Measurements from ENCODE around the gene C5orf46.
"Not testable (repeated sequence)": the region's sequence is repeated elsewhere in the genome, so short reads cannot be mapped to it uniquely, and the experiment has no call there.

The C5orf46 gene

DNA sequence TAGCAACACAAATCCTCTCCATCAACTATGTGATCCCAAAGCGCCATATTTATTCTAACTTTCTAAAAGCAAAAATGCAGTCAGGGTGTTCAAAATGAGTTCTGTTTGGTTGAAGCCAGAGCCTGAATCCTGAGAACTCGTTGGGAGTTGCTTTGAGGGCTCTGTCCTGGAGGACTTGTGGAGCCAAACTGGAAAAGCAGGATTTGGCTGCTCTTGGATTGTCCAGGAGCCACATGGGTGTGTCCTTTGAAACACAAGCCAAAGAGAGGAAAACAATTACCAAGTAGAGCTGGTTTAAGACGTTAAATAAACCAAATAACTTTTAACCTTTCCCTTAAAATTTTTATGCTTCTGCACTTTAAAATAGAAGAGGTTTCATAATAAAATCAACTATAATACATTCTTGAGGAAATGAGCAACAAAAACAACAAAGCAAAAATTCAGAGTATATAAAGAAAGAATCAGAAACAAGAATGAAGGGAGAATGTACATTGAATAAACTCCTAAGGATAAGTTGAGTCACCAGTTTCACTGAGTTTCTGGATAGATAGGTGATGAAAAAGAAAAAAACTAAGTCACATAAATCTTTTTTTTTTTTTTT is 13.5 kb downstream of the C5orf46 start:
- no peak for DNase-seq

DNA sequence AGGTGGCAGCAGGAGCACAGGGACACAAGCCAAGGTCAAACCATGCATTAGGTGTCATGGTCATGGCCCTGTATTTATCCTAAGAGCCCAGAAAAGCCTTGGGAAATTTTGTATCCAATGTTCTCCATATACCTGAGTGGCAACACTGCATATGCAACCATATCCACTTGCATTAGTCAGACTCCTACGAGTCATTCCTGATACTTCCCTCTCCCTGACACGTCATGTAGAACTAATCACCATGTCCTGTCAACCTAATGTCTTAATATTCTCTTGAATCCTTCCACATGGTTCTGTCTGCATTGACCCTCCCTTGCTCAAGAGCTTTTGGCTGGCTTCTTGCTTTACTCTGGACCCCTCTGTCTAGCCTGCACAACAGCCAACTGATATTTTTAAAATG is 18.4 kb downstream of the C5orf46 start:
- no peak for DNase-seq

DNA sequence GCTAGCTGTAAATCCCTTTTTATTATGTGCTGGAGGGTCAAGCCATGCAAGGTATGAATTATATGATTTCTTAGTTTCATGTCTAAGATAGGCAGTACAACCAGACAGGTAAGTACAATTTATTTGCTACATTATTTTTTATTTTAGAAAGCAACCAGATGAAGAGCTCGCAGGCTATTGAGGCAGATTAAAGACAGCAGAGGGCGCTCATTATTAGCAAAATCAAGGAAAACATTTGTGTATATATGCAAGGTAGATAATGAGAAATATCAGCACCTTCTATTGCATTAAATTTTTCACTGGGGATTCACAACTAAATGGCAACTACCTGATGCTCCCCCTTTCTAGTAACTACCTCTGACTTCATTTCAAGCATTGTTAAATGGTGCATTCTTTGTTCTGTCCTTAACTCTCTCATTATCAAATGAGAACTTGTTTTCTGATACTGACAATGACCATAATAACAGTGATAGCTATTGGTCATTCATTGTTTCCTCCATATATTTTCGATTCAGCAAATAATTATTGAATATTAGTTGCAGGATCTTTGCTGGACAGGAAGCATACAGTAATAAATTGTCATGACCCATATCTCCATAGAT is 19.2 kb downstream of the C5orf46 start:
- no peak for DNase-seq

DNA sequence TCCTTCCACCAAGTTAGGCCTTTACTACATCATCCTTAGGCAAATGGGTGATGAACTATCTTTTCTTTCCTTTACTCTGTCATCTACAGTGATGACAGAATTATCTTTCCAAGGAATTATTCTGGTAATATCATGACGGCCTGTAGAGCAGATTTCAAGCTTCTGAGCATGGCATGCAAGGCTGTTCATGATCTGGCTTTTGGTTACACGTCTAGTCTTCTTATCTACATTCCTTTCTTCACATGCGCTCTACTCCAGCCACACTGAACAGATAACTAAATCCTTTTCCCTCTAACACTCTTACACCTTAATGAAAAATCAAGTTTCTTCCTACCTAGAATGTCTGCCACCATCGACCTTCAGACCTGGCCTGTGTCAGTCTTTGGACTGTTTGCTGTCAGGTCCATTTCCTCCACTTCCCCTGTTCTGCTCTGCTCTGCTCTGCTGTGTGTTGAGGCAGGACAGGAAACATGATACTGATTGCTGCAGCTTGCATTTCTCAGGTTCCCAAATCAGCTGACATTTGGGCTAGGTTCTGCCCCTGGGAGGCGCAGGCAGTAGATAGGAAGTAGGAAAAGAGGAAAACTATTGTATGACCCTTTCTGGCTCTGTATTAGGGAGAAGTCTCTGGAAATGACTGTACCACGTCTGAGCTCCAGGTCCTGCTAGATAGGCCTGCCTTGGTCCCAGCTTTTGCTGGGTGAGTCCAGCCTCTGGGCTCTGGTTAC is 23.6 kb downstream of the C5orf46 start:
- DNase-seq = no peak

DNA sequence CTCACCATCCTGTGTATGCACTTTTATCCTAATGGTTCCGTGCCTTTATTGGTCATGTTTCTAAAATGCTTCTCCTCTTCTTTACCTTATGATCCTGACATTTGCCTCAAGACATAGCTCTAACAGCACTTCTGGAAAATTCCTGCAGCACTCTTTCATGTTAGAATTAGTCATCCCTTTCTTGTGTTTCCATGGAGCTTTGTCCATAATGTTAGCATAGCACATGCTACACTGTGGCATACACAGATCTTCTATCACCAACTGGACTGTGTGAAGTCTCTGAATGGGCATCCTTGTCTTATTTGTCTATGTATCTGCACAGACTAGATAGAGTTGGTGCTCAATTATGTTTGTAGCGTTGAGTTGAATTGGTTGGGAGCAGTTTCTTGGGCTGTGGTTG is 25.9 kb downstream of the C5orf46 start:
- no peak for DNase-seq

DNA sequence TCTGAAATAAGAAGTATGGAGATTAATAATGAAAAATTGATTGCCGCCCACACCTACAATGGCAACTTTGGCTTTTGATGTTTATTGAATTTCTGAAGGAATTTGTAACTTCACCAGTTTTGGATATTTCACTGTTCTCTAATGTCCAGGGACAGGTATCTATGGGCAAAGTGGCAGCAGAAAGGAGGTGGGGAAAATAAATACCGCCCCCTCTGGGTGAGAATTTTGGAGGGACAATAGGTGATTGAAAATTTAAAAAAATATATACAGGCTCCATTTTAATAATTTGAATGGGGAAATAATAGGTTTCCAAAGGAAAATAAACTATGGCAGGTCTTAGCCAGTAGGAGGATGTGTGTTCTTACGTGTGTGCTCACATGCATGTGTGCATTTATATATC is 26.6 kb downstream of the C5orf46 start:
- no peak for DNase-seq

DNA sequence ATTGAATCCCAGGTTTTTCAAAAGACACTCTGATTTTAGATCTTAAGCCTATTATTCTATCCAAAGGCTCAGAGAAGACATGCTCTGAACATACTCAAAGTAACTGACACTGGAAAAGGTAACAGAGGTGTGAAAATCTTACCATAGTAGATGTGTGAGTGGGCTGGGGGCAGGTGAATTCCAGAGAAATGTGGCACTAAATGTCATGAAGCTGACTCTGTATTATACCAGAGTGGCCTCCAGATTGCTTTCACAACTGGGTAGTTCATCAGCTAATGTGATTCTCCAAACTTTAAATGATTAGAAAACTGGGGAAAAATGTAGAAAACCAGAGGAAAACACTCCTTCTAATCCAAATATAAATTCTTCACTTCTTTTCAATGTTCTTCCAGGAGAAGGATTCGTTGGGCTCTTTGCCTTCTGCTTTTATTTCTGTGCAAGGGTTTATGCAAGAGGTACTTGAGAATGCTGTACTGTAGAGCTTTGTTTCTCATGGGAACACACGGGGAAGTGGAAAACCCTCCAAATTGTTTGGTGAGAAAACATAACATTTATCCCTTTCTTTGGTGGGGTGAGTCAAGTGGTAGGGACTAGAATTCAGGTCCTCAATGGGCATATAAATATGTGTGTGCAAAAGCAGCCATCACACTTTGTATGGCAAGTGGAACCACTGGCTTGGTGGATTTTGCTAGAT is 28.1 kb downstream of the C5orf46 start, which contains the start of gene SCGB3A2:
Gene SCGB3A2 (plus strand): TSS at position 646 of the 694 bp plus-strand sequence. CDS start 93 bp downstream, outside the sequence.
- DNase-seq = no peak

DNA sequence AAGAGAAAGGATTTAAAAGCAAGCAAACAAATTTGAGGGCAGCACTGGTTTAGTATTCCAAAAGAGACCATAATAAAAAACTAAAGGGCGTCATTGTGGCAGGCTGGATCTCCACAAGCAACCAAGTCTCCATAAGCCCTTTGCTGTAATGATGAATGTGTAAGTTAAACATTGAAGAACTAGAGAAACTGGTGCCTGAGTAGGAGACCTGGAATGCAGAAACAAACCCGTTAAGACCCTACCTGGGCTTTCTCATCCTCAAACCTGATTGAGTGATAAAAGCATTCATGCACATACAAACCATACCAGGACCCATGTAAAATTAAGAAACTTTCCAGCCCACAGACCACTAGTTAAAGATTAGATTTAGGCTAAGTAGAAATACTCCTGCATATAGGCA is 29.7 kb downstream of the C5orf46 start:
- no peak for DNase-seq

DNA sequence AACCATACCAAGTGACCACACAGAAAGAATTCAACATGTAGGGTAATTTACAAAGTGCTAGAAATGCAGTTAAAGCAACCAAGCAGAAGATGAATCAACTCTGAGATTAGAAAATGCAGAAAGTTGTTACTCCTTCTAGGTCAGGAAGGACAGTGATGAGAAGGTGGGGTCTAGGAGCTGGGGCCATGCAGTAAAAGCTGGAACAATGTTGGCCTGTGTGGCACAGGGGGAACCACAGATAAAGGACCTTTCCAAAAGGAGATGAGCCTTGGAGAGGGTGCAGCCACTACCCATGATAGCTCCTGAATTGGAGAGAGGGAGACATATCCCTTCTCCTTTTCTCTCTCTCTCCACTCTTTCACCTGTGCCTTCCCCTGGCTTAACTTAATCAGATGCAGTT is 30.2 kb downstream of the C5orf46 start:
- no peak for DNase-seq

DNA sequence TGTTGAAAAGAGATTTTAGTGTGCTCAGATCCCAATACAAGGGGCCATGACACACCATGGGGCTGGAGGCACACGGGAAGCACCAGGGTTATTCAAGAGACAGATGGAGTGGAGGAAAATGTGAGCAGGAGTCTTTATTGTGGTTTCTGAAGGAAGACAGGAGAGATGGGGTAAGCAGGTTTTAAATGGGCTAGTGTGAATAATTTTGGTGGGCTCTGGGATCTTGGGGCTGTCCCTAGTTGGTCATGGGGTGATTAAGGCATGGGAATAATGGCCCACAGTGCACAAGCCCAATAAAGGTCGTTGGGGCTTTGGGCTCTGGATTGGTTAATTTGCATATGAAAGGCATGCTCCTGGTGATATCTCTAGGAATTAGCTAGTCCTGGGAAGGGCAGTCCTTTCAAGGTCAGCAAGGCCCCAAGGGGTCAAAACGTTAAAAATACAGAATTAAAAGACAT is 31.4 kb downstream of the C5orf46 start:
- no peak for DNase-seq

DNA sequence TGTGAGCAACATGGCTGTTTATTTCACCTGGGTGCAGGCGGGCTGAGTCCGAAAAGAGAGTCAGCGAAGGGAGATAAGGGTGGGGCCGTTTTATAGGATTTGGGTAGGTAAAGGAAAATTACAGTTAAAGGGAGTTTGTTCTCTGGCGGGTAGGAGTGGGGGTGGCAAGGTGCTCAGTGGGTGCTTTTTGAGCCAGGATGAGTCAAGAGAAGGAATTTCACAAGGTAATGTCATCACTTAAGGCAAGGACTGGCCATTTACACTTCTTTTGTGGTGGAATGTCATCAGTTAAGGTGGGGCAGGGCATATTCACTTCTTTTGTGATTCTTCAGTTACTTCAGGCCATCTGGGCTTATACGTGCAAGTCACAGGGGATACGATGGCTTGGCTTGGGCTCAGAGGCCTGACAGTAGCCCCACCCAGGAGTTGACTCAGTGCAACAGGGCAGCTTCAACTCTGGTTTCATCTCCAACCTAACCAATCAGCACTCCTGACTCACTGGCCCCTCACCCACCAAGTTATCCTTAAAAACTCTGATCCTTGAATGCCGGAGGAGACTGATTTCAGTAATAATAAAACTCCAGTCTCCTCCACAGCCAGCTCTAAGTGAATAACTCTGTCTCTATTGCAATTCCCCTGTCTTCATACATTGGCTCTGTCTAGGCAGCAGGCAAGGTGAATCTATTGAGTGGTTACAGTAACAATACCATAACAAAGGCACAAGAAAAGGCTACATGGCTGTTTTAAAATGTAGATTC is 32.0 kb downstream of the C5orf46 start:
- not testable (repeated sequence) for DNase-seq

DNA sequence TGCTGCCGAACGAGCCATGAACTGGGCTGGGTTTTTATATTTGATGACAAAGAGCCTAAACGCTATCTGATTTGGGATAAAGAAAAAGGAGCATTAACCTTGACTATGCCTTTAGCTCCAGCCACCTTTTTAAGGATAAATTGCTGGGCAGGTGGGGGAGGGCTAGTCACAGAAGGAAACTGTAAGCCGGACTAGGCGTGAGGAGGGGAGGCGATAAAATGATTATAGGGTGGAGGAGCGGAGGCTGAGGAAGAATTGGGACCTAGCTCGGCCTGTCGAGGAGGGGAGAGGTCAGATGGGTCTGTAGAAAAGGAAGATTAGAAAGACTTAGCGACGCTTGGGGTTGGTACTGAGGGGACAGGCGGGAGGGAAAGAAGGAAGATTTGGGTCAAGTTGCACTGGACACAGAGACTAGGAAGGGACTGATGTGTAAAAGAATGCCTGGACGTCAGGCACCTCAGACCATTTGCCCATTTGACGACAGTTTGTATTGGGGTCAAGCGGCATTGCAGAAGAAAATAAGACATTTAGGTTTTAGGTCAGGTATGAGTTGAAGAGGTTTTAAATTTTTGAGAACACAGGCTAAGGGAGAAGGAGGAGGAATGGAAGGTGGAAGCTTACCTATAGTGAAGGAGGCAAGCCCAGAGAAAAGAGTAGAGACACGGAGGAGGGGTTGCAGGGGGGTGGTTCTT is 33.4 kb downstream of the C5orf46 start:
- not testable (repeated sequence) for DNase-seq

DNA sequence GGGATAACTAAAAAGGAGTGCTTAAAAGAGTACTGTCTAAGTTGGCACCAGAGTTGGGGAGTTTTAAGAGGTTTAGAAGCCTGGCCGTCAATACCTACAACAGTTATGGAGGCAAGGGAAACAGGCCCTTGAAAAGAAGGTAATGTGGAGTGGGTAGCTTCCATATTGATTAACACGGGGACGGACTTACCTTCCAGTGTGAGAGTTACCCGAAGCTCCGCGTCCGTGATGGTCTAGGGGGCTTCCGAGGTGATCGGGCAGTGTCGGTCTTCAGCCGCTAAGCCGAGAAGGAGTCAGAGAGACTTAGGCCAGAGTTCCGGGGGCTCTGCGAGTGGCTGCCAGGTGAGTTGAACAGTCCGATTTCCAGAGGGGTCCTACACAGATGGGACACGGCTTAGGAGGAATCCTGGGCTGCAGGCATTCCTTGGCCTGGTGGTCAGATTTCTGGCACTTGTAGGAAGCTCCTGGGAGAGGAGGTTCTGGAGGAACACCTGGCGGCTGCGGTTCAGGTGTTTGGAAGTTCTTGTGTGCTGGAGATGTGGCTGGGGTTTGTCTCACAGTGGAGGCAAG is 34.3 kb downstream of the C5orf46 start:
- not testable (repeated sequence) for DNase-seq

DNA sequence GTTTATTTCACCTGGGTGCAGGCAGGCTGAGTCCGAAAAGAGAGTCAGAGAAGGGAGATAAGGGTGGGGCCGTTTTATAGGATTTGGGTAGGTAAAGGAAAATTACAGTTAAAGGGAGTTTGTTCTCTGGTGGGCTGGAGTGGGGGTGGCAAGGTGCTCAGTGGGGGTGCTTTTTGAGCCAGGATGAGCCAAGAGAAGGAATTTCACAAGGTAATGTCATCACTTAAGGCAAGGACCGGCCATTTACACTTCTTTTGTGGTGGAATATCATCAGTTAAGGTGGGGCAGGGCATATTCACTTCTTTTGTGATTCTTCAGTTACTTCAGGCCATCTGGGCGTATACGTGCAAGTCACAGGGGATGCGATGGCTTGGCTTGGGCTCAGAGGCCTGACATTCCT is 36.4 kb downstream of the C5orf46 start:
- not testable (repeated sequence) for DNase-seq

DNA sequence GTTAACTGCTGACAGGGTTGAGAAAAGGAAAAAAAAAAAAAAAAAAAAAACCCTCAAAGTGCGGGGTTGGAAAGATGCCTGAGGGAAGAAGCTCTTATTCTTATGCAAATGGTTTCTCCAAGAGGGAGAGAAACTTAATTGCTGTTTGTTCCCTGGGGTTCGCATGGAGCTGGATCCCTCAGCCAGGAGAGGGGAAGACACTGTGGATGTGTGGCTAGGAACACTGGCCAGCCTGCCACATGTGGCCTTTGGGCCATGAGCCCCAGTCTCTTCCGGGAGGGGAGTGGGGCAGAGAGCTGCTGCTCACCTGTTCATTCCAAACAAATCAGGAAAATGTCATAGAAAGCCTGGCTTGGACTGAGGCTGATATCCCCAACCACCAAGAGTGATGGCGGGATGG is 37.2 kb downstream of the C5orf46 start:
- DNase-seq = no peak

DNA sequence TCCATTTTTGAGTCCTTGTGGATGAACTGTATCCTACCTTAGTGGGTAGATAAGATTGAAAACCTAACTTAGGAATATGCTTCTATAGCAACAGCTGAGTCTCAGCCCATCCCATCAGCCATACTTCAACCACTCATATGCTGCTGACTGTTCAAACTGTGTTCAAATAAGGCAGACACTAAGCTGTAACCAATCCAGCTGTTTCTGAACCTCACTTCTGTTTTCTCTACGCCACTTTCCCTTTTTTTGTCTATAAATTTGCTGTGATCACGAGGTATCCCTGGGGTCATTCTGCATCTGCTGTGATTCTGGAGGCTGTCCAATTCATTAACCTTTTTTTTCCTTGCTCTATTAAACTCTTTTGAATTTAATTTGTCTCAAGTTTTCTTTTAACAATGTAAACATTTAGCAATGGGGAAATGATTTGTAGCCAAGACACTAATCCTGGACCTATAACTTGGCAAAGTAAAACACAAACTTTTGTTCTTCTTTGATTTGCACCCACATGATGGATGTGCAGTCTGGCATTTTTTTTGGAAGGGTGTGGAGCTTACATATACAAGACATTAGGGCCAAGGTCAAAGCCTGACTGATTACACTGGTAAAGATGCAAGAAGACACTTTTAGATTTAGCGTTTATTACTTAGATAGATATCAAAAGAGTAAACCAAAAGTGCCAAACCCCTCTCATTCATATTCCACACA is 42.7 kb downstream of the C5orf46 start:
- DNase-seq = no peak

DNA sequence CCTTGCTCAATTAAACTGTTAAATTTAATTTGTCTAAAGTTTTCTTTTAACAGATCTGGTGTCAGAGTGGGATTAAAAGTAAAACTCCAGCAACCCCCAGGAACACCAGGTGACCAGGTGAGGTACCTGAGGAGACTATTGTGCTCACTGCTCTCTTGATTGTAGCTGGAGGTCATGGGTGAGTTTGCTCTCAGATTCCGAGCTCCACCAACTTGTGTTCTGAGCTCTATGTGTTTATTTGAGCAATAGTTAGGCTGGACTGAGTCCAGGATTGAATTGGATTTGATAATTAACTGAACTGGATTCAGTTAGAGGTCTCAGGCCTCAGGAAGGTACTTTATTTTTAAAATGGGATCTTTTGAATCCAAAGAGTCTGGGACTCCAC is 45.7 kb downstream of the C5orf46 start:
- no peak for DNase-seq

DNA sequence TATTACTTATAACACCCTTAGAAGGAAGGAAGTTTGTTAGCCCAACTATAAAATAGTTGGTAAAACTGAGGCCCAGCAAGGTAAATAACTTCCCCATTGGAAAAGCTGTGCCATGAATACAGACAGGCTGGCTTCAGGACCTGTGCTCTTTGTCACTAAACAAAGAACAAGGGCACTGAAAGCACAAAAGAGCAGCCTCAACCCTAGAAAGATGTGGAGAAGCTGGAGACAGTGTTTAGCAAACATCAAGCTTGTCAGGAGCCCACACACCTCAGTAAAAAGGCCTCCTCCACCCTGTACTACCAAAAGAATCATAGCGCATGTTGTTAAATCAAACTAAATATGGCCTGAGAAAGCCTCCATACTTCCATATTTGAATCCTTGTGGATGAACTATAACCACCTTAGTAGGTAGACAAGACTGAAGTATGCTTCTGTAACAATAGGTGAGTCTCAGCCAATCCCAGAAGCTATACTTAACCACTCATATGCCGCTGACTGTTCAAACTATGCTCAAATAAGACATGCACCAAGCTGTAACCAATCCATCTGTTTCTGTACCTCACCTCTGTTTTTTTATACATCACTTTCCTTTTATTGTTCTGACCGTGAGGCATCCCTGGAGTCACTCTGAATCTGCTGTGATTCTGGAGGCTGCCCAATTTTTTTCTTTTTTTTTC is 46.2 kb downstream of the C5orf46 start:
- DNase-seq = no peak

DNA sequence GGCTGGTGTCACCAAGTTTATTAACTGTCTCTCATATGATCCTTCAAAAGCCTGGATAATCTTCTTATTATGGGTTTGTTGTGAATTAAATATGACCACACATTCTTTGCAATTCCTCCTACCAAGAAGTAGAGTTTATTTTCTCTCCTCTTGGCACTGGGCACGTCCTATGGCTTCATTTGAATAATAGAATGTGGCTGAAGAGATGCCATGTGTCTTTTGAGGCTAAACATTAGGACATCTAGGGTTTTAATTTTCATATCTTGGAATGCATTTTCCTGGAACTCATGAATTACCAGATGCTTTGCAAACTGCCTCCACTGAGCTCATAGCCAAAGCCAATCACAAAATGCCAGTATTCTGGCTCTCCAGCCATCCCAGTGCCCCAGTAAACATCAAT is 47.8 kb downstream of the C5orf46 start:
- DNase-seq = no peak

DNA sequence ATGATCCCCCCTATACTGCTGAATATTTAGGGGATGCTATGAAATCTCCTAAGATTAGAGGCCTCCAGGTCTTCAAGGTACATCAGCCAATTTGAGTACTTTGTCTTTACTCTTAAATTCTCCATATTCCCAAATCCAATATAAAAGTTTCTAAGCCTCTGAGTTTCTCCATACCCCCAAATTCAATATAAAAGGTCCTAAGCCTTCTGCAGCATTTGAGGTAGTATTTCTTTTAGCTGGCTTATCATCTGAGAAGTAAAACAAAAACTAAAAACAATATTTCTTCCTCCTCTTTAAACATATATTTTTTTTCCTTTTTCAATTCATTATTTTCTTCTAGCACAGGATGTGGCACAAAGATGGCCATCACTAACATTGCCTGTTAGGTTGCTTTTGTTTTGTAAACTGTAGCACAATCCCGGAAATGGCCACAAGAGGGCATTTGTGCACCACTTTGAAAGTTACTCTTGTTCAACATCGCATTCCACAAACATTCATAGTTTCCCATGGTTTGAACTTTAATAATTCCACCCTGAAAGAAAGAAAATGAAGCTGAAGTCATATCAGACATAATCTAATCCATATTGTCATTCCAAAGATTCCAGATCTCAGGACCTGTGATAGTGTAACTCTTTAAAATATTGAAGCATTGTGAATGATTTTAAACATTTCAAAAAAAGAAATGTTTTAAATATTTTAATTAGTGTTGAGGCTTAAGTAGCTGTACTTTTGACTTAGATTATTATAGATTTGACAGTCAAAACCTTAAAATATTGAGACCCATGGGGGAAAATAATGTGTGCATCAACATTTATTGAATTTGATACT is 48.8 kb downstream of the C5orf46 start:
- no peak for DNase-seq

Measured in DMS 273 treated with DMSO at 0.1 percent for 48 hours (cell line).